ENCODE measurements around the gene BAIAP2.

The BAIAP2 gene

GRCh38 chr17:81093619-81094508 lies 58.9 kb downstream of the BAIAP2 start:
- DNase-seq = no peak

- DNase-seq = peak; percentile 97
Observed at GRCh38 chr17:81094509-81095382, 59.8 kb downstream of the BAIAP2 start.

- no peak for DNase-seq
Observed at GRCh38 chr17:81095383-81095762, 60.4 kb downstream of the BAIAP2 start.

- no peak for DNase-seq
Observed at GRCh38 chr17:81096741-81097133, 61.8 kb downstream of the BAIAP2 start.

GRCh38 chr17:81097134-81097942 lies 62.4 kb downstream of the BAIAP2 start:
- no peak for DNase-seq

- DNase-seq = no peak
Observed at GRCh38 chr17:81097943-81098308, 63.0 kb downstream of the BAIAP2 start.

- no peak for DNase-seq
Observed at GRCh38 chr17:81099888-81100287, 64.9 kb downstream of the BAIAP2 start.

- DNase-seq = no peak
Observed at GRCh38 chr17:81100668-81101067, 65.7 kb downstream of the BAIAP2 start.

- peak; percentile 89 for DNase-seq
Observed at GRCh38 chr17:81101614-81102306, 66.8 kb downstream of the BAIAP2 start.

- DNase-seq = no peak
Observed at GRCh38 chr17:81102352-81102751, 67.4 kb downstream of the BAIAP2 start.

- DNase-seq = no peak
Observed at GRCh38 chr17:81102869-81103268, 67.9 kb downstream of the BAIAP2 start.

GRCh38 chr17:81103379-81103778 lies 68.4 kb downstream of the BAIAP2 start:
- DNase-seq = no peak

GRCh38 chr17:81106716-81107115 lies 71.8 kb downstream of the BAIAP2 start:
- DNase-seq = no peak

GRCh38 chr17:81108220-81108619 lies 73.3 kb downstream of the BAIAP2 start:
- no peak for DNase-seq

- DNase-seq = no peak
Observed at GRCh38 chr17:81109957-81110356, 75.0 kb downstream of the BAIAP2 start.

GRCh38 chr17:81110488-81111040 lies 75.6 kb downstream of the BAIAP2 start:
- DNase-seq = no peak

- DNase-seq = no peak
Observed at GRCh38 chr17:81111066-81111465, 76.1 kb downstream of the BAIAP2 start.

GRCh38 chr17:81112450-81112849 lies 77.5 kb downstream of the BAIAP2 start:
- no peak for DNase-seq

GRCh38 chr17:81113158-81113724 lies 78.3 kb downstream of the BAIAP2 start:
- DNase-seq = no peak

- DNase-seq = no peak
Observed at GRCh38 chr17:81114351-81115093, 79.6 kb downstream of the BAIAP2 start.

GRCh38 chr17:81115219-81115618 lies 80.3 kb downstream of the BAIAP2 start:
- no peak for DNase-seq

Data from NCI-H345 (cell line).